Activated CD4-positive, alpha-beta T cell treated with anti-CD3 and anti-CD28 coated beads, Interleukin-2, amount 50 U/mL, for 1 hour (primary cell): ENCODE results near the gene STIM1.
"Not testable (repeated sequence)": the region's sequence is repeated elsewhere in the genome, so short reads cannot be mapped to it uniquely, and the experiment has no call there.

Source experiments
- DNase-seq: peaks from one replicate; pipeline ENCODE4 v3.0.0-alpha.2; 2020

Gene STIM1

GRCh38 chr11:3854977-3855807, at the start of gene STIM1:
STIM1 (plus strand) TSS chr11:3855664; CDS start chr11:3856271, 607 bp downstream.
- DNase-seq, result peak; percentile 97

GRCh38 chr11:3807909-3808860, 47.3 kb upstream of the STIM1 start, which contains the start of gene PGAP2:
PGAP2 (plus strand) TSS chr11:3808560; CDS start chr11:3811260, 2,700 bp downstream.
- DNase-seq, result peak; percentile 52

DNA sequence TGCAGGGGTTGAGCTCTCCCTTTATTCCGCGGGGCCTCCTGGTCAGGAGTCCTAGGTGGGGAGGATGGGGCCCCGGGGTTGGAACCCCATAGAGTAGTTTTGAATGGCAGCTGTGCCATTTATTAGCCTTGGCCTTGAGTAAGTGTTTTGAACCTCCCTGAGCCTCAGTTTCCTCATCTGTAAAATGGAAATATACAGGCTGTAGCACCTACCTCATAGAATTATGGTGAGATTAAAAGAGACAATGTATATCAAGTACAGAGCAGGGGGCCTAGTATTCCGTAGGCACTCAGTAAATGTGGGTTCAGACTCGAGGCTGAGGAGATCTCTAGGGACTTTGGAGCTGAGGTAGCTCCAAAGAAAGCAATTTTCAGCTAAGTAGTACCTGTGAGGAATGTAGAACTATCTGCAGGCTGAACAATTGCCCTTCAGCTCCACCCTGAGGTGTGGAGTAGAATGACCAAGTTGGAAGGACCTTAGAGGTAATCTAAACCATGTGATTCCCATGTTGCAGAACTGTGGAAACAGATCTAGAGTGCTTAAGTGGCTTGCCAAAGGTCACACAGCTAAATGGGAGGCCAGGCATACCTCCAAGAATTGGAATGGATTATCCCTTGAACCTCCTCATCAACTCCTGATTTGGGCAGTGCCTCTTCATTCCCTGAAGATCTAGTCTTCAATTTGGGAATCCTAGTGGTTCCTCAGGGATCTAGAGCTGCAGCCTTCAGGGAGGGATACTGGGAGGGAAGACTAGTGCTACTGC, 46.4 kb upstream of the STIM1 start:
- peak; percentile 46 for DNase-seq

DNA sequence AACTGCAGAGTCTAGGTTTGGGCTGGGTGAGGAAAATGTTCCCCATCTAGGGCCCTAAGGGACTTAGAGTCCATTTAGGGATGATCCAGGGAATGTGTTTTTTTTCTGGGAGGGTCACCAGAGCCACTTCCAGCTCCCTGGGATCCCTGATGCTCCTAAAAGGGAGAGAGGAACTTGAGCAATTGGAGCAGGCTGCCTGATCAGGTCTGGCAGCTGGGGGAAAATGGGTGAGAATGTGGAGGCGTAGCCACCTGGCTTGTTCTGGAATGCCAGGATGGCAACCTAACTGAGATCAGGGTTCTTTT, 45.9 kb upstream of the STIM1 start:
- no peak for DNase-seq

GRCh38 chr11:3810446-3810845, 45.0 kb upstream of the STIM1 start:
- DNase-seq, result no peak

- no peak for DNase-seq
Measured at GRCh38 chr11:3810951-3811350, 44.5 kb upstream of the STIM1 start.

DNA sequence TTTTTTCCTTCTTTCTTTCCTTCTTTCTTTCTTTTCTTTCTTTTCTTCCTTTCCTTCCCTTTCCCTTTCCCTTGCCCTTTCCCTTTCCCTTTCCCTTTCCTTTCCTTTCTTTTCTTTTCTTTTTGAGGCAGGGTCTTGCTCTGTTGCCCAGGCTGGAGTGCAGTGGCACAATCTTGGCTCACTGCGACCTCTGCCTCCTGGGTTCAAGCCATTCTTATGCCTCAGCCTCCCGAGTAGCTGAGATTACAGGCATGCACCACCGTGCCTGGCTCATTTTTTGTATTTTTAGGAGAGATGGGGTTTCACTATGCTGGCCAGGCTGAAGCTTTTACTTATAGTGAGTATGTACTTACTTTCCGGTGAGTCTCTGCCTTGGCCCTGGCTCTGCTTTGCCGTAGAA, 40.6 kb upstream of the STIM1 start:
- not testable (repeated sequence) for DNase-seq

DNA sequence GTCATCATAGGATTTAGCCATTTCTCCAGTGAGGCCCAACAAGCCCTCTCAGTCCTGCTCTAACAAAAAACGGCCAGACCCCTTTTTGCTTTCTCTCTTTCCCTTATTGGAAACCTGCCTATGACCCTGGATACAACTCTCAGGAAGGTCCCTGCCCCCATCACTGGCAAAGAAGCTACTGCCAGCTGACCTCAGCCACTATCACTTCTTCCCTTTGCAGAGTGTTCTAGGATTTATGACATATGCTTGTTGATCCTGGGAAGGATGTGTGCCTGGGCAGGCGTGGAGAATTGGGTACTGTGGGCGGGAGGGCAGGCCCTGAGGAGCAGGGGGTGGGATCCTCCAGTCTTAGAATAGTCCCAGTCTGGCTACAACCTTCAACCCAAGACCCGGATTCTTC, 39.6 kb upstream of the STIM1 start:
- DNase-seq, result no peak

DNA sequence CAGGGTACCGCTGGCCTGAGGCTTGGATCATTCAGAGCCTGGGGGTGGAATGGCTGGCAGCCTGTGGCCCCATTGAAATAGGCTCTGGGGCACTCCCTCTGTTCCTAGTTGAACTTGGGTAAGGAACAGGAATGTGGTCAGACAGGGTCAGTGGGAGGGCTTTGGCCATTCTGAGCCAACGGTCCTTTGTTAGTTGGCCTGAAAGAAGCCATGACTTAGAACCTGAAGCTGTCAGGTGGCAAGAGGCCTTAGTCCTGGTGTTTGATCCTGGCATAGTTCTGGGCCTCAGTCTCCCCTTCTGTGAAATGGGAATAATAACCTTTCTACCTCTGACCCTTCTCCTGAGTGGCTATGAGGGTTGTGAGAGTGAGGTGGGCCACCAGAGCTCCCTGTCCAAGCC, 38.8 kb upstream of the STIM1 start:
- DNase-seq, result no peak

- DNase-seq, result no peak
Measured at GRCh38 chr11:3817181-3817800, 38.2 kb upstream of the STIM1 start.

GRCh38 chr11:3820971-3821370, 34.5 kb upstream of the STIM1 start:
- DNase-seq, result no peak

GRCh38 chr11:3822312-3822711, 33.2 kb upstream of the STIM1 start:
- no peak for DNase-seq

DNA sequence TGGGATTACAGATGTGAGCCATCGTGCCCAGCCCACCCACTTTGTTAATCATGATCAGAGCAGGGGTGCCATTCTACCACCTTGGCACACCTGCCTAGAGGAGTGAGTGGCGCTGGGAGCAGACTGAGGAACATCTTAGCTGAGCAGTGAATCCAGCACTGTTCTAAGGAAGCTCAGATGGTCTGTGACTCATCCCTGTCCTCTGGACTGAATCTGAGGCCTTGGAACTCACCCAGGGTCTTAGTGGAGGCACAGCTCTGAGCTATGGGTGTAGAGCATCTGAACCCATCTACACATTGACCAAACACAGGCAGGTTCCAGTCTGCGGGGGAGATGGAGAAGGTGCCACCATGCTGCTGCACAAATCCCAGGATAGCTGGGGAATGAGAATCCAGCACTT, 32.2 kb upstream of the STIM1 start:
- DNase-seq, result no peak

DNA sequence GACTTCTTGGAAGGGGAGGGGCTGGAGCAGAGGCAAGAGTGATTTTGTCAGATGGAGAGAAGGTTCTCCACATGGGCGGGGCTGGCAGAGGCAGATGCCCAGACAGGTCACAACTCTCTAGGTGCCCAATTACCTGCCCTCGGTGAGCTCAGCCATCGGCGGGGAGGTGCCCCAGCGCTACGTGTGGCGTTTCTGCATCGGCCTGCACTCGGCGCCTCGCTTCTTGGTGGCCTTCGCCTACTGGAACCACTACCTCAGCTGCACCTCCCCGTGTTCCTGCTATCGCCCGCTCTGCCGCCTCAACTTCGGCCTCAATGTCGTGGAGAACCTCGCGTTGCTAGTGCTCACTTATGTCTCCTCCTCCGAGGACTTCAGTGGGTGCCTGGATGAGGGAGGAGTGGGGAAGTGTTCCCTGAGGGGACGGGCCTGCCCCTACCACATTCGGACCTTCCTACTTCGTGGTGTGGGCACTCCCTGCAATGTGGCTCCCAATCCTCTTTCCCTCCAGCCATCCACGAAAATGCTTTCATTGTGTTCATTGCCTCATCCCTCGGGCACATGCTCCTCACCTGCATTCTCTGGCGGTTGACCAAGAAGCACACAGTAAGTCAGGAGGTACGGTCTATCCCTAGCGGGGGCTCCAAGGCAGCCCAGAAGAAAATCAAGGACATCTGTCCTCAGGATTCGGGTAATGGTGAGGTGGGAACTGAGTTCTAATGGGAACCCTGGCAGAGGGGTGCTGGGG, 31.5 kb upstream of the STIM1 start:
- DNase-seq, result no peak

- peak; percentile 83 for DNase-seq
Measured at GRCh38 chr11:3824714-3825472, 30.6 kb upstream of the STIM1 start.

- no peak for DNase-seq
Measured at GRCh38 chr11:3825473-3826154, 29.9 kb upstream of the STIM1 start.

- DNase-seq, result no peak
Measured at GRCh38 chr11:3826721-3827120, 28.7 kb upstream of the STIM1 start.

- no peak for DNase-seq
Measured at GRCh38 chr11:3827434-3828186, 27.9 kb upstream of the STIM1 start.

DNA sequence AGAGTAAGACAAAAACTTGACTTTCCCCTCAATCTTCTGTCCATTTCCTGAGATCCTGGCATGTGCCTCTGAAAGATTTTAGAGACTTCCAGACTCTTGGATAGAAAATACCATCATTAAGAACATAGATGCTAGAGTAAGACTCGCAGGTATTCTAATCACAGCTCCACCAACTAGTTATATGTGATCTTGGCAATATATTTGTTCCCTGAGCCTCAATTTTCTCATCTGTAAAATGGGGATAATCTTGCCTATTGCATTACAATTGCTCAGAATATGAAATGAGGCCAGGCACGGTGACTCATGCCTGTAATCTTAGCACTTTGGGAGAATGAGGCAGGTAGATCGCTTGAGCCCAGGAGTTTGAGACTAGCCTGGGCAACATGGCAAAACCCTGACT, 25.4 kb upstream of the STIM1 start:
- no peak for DNase-seq

DNA sequence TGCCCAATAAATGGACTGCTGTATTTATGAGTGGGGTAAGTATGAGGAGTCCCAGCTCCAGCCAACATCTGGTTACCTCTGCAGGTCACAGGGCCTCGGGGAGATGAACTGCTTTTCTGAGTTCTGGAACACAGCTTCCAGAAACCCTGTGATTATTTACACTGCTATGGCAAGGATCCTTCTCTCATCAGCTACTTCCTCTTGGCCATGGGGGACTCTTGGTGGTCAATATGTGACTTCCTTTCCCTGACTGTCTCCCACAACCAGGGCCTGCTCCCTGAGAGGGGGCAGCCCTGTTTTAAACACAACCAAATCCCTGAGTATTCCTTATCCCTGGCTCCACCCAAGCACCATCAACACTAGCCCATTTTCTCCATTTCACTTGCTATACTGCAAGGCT, 24.7 kb upstream of the STIM1 start:
- no peak for DNase-seq
